ENCODE results near the gene PTPRK.

Gene PTPRK

DNA sequence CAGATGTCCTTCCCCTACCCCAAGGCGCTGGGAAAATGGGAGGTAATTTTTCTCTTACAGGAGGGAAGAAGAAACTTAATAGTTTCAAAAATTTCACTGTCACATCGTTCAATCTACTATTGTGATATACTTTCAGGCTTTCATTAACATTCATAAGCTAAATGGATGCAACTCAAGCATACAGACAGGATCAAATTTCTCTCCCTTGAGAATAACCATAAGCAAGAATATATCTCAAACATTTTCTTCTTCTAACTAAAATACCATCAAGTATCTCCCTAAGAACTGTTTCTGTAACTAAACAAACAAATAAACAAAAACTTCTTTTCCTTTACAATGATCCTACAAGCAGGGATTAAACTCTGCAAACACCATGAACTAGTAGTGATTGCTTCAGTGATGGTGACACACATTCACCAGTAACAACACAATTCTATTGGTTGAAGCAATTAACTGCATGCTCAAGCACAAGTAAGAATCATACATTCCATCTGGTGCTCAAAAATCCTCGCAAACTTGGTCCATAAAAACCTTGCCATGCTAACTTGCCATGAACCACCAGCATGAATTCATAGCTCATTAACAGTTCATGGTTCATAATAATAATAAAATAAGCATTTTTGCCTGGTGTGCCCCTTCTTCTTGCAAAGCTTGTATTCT, 183.8 kb downstream of the PTPRK start:
- DNase-seq = no peak

DNA sequence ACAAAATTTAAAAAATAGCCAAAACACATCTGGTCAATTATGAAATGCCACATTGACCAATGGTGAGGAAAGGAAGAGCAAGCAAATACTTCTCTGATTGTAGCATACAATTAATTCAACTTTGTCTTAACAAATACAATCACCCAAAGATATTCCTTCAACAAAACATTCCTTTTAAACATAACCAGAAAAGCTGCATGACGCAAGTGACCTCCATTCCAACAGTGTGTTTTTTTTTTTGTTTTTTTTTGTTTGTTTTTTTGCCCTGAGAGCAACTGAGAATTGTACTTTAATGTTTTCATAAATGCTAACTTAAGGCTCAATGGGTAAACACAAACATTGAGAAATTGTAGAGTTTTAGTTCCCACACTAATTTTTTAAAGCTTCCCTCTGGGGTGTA, 184.4 kb downstream of the PTPRK start:
- DNase-seq = no peak

DNA sequence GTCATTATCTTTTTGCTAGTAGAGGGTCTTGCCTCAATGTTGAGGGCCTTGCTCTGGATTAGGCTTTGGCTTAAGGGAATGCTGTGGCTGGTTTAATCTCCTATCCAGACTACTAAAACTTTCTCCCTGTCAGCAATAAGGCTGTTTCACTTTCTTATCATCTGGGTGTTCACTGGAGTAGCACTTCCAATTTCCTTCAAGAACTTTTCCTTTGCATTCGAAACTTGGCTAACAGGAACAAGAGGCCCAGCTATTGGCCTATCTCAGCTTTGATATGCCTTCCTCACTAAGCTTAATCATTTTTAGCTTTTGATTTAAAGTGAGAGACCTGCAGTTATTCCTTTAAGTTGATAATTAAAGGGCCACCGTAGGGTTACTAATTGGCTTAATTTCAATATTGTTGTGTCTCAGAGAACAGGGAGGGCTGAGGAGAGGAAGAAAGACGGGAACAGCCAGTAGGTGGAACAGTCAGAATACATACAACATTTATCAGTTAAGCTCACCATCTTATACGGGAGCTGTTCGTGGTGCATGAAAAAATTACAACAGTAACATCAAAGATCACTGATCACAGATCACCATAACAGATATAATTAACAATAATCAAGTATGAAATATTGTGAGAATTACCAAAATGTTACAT, 186.7 kb downstream of the PTPRK start:
- no peak for DNase-seq

DNA sequence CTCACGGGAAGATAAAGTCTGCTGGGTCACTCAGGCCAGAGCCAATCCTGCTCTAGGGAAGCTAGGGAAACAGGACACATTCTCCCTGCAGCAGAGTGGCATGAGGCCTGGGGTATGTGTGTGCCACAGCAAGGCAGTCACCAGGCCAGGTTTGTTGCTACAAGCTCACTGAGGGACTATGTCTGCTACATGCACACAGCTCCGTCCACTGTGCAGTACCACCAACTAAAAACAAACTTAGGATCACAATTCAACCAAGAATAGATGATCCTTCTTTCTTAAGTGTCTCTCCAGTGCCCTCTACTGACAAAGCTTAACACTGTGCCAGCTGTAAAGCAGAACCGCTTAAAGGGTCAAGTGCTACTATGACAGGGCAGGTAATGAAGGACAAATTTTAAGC, 192.5 kb downstream of the PTPRK start:
- peak; percentile 62 for DNase-seq

DNA sequence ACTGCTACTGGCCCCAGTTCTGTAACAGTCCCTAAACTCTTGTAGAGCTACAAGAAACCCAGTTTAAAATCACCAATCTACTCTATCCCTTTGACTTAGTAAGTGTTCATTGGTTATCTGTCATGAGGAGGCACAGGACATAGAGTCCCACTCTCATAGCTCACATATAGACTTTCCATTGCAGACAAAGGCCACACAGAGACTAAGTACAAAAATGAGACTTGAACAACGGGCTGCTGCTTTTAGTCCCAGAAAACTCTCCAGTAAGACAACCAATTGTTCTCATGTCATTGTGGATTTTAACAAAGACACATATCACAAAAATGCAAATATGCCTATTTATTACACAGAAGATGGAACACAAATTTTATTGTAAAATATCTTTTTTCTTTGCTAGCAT, 197.4 kb downstream of the PTPRK start:
- no peak for DNase-seq

DNA sequence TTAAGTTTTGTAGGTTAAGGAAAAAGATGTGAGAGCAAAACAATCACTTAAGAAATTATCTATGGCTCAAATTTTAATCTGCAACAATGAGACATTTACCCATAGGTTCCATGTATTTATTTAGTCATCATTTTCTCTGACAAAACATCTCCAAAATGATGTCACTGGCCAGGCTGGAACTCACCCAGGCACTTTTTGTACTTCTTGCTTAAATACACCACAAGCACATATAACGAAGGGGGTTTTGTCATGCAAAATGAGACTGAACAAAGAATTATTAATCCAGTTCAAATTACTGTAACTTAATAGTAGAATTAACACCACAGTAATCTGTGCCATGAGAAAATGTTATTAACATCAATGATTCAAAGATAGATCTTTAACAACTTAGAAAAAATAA, 200.5 kb downstream of the PTPRK start:
- DNase-seq = no peak

DNA sequence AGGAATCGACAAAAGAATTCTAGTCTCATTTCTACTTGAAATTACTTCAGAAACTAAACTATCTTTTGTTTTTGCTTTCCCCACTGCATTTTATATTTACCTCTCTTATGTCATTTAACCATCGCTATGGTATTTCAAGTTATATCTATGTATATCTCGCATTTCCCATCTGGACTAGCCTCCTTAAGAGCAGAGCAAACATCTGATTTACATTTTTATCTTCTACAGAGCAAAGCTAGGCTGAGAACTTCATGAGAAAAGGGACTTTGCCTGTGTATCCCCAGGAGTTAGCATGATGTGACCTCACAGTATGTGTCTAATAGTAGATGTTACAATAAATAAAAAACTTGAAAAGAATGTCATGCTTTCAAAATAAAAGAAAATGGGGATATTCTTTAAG, 201.2 kb downstream of the PTPRK start:
- DNase-seq = no peak

DNA sequence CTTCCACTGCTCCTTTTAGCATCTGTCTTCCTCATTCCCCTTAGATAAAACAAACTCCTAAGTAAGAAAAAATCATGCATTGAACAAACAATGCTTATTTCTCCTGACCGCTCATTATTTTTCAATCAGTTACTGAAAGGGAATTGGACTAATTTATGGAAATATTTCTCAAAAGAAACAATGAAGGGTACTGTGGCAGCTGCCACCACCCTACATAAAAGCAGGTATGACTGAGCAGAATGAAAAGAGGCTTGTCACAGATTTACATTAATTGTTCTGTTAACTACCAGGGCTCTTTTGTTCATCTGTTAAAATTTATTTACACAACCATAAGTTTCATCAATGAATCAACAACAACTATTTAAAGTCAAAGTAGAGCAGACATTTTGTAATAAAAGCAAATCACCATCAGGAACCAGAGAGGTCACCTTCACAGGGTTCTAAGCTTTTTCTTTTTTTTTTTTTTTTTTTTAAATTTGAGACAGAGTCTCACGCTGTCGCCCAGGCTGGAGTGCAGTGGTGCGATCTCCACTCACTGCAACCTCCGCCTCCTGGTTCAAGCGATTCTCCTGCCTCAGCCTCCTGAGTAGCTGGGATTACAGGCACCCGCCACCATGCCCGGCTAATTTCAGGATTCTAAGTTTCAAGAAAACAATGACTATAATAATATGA, 204.0 kb downstream of the PTPRK start:
- DNase-seq = no peak

DNA sequence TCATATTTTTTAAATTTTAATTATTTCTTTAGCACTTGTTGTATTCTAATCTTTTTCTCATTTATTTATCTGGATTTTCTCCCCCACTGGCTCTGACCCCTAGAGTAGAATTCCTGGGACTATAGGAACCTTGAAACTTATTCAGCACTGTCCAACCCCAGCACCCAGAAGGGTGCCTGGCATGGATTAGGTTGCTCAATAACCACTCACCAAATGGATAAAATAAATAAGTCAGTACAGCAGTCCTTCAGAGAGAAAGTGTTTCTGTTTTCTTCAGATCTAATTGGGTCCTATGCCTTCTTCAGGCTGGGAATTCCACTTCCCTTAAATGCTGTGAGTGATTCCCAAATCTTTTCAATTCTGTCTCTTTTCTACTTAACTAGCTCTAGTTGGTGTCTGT, 206.2 kb downstream of the PTPRK start:
- no peak for DNase-seq

DNA sequence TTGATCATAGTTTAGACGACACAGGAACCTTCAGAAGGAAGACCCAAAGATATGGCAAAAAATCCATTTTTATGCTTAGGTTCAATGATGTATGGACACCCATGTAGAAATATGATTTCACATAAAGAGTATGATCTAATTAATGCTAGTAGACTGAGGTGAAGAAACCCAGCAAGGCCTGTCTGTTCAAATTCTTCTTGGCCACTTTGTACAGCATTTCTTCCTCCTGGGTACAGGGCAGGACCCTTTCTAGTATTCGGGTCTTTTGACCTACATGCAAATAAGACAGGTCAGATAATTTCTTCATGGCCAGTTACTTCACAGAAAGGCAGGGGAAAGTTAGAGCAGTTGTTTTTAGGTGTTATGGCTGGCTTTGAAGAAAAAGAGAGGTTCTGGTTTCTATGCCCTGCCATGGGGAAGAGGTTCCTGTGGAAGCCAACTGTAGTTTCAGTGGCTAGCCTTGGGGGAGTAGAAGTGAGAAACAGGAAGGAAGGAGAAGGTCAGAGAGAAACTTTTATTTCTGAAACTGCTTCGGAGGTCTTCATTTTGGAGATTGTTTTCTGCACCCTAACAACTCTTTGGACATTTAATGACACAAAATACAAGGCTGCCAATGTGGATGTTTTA, 208.3 kb downstream of the PTPRK start:
- DNase-seq = peak; percentile 6

DNA sequence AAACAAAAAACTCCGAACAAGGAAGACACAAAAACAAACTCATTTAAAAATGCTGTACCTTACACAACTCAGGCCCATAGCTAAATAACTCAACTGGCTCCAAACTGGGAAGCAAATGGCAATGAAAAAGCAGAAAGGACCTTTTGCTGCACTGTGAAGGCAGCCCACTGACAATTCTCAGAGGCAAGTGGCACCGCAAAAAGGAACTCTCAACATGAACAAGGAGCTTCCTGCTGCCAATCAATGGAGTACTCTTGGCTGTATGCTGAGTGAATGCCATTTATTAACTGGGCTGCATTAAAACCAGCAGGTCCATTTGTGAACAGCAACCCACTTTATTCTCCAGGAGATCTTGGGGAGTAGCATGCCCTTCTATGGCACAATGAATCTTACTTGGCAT, 209.9 kb downstream of the PTPRK start:
- DNase-seq = no peak

DNA sequence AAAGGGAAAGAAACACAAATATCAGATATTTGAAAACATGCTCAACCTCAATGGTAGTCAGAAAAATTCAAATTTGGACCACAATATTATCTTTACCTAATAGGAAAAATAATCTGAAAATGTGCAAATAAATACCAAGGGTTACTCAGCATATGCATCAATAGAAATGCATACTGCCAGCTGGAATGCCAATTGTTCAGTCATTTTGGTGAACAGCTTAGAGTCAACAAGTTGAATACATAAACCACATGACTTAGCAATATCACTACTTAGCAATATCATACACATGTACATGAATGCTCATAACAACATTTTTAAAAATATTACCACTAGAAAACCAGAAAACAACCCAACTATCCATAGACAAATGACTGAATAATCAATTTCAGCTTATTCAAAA, 212.7 kb downstream of the PTPRK start:
- DNase-seq = no peak

DNA sequence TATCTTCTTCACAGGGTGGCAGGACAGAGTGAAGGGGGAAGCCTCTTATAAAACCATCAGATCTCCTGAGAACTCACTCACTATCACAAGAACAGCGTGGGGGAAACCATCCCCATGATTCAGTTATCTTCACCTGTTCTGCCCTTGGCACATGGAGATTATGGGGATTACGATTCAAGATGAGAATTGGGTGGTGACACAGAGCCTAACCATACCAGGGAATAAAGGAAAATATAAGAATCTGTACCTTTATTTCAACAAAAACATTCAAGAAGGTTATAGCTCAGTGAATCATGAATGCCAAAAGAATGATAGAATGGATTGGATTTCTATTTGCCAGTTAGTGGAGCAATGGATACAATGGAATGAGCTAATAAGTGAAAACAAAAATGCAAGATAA, 214.4 kb downstream of the PTPRK start:
- no peak for DNase-seq

DNA sequence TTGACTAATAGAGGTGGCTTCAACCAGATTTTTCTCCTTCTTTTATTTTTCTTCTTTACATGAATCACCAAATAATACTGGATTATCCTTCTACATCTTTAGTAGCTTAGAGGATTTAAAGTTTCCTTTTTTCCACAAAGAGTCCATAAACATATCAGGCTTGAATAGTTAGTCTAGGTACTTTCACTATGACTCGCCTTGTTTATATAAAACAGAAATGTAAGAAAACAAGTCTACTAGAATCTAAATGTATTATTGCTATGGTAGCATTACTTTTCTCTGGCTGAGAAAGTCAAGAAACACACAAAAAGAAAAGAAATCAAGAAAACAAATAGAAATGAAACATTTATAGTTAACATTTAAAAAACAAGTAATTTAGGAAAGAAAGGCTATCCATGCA, 215.2 kb downstream of the PTPRK start:
- DNase-seq = no peak

DNA sequence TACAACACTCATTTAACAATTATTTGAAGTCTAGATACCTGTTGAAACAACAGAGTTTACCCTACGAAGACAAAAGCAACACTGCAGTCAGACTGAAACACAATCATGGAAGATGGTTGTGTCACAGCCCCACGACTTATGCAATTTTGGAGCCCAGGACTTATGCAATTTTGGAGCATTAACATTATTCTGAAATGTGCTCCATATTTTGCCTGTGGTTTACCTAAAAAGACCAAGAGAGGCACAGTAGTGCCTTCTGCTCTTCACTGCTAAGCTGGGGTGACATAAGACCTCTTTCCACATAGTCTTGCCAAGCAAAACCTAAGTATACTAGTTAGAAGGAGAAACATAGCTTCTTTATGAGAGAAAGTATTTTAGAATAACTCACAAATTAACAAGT, 216.5 kb downstream of the PTPRK start:
- DNase-seq = peak; percentile 45

DNA sequence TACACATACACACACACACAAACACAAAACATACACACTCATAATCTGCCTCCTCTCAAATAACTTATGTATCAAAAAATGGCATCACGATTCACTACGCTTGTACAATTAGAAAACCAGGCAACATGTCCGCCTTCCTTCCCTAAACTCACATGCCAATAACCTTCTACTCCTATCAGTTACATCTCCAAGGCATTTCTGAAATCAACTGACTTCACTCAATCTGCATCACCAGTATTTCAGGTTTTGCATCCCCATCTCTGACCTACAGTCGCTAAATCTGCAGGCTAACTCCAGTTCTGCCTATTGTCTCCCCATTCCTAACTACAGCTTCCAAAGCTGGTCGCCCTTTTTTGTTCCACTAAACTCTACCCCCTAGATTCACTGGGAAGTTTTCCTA, 217.5 kb downstream of the PTPRK start:
- no peak for DNase-seq

DNA sequence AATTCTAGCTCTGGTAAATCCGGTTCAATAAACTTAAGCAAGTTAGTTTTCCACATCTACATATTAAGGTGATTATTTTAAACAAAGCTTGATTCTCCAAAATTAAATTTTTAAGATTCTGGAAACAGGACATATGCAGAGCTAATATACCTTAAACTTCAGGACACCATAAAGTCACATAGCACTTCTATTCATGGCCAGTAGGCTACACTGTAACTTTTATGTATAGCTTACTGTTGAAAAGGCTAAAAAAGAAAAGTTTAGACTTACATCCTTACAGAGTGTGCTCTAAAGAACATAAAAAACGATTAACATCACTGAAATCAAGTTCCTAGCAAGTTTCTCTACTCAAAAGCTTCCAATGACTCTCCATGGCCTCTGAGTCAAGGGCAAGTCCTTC, 224.7 kb downstream of the PTPRK start:
- DNase-seq = no peak

DNA sequence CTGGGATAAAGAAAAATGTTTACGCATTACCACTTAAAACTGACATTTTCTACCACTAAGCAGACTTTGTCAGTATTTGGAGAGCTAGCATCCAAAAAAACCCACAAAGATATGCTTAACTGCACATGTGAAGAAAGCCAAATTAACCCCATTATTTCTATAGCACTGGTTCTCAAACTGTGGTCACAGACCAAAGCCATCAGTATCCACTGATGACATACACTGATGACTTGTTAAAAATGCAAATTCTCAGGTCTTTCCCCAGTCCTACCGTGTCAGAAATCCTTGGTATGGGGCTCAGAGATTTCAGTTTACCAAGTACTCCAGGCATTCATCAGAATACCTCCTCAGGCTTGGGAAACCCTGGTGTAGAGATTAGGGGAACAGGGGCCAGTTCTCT, 230.2 kb downstream of the PTPRK start:
- no peak for DNase-seq

DNA sequence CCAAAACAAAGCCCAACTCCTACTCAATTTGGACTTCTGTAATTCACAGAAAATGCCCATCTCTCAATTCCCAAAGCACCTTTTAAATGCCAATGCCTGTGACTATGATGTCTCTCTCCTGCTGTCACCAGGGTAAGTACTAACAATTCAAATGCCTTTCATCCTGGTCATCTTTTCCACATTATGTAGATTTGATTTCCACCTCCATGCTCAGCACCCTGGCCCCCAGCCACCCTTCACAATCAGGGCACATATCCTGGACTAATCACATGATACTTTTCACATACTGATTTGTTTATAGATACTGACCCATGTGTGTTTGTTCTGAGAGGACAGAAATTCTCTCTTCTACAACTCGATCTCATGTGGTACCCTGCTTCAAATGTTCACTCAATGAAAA, 236.3 kb downstream of the PTPRK start:
- DNase-seq = no peak

DNA sequence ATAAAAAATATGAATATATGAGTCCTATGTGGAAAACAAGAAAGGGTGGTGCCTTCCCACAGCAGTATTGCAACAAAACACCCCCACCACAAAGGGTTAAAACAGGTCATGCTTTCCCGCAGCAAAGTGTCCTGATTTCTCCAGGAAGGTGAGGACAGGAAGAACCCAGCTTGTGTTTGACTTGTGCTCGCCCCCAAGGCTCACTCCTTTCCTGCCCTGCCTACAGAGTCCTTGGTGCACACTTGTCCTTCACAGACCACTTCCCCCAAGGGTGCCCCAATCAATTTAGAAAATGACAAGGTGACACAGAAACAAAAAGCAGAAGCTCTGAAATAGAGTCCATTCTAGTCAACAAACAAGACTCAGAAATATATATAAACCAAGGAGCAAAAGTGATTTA, 237.4 kb downstream of the PTPRK start:
- DNase-seq = no peak

DNA sequence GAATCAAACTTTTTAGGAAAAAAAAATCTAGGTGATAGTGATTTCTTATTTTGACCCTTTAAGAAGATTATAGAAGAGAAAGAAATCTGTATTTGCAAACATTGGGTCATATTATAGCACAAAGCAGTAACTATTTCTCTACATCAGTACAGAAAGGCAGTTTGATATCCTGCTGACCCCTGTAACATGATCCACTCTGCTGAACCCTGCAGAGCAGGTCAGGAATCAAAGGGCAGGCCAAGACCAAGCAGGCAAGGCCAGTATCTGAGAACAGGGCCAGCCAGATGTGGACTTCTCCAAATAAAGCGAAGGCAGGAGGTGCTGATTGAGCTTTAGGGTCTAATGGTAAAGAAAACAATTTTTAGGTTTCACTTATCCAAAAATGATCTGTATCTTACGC, 239.4 kb downstream of the PTPRK start:
- DNase-seq = no peak

DNA sequence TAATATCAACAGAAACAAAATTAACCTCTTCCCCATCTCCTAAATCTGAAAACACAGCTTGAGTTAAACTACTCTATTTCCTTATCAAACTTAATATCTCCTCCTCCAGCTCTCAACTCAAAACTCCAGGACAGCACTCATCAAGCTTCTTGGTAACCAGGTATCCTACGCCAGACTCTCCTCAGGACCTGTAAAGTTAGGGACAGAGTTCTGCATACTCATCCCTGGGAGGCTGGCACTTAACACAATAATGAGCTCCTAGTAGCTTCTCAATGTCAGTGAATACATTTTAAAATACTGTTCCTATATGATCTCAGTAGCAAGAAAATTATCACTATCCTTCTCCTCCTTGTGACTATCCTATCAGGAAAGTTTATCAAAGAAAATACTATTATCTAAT, 240.3 kb downstream of the PTPRK start:
- DNase-seq = no peak

DNA sequence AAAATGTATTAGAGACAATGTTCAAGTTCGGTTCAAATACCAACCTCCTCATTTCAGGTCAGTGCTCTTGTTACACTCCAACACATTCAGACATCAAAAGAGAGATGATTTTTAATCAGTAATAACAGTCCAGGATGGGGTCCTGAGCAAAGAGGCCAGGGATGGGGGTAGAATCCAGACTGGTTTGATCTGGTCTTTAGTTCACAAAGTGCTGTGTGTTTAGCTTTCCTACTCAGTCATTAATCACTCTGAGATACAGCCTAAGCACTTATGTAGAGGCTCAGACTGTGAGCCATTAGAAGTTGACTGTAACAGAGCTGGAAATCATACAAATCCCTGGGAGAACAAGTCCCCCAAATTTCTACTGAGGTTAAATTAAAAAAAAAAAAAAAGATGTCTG, 241.6 kb downstream of the PTPRK start:
- no peak for DNase-seq

DNA sequence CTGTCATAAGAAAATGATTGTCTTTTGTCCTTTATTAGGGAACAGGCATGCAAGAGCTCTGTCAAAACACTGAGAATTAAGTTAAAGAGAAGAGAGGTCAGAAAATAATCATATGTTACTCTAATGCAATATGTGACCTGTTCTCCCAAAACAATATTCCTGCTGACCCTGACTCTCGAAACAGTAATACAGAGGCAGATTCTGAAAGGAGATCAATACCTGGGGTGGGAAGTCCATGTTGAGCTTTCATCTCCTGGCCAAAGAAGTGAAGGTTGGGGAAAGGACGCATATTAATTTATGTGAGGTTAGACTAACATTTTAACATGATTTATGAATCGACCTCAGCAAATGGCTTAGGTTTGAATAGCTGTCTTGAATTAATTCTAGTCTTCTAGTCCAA, 243.0 kb downstream of the PTPRK start:
- no peak for DNase-seq
